ENCODE results near the gene KLHDC4.

DNA sequence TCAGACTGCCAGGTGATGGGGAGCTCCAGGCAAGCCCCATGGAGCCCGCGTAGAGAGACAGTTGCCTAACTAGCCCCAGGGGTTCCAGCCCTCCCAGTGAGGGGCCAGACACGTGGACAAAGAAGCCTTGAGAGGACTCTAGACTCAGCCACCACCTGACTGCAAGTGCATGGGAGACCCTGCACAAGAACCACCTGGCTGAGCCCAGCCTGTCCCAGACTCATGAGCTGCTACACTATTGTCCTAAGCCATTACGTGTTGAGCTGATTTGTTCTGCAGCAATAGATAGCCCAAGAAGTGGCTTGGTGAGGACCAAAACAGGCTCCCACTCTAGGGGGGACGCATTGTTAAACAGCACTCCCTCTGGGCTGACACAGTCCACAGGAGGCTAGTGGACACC is 37.6 kb upstream of the KLHDC4 start:
- no peak for TF ChIP-seq CTCF (IDR thresholded peaks at IDR 0.05; ENCODE audit: borderline replicate concordance, extremely low read depth, low read length, poor library complexity, severe bottlenecking)
- TF ChIP-seq EZH2 (IDR thresholded peaks at IDR 0.05; ENCODE audit: borderline replicate concordance, low read depth, low read length, severe bottlenecking), result no peak

Measured in DND-41 (cell line).